HepG2 (cell line): ENCODE measurements around the gene DNAJA3. TPM values are rescaled to one million over a fixed set of nuclear protein-coding genes. Genes with fewer than 3 reads are reported as not detected.

Source experiments
- ESRRA ChIP-seq: sonication (generic); formaldehyde crosslinking; IDR thresholded peaks from 2 replicates; pipeline ENCODE4 v1.5.1; 2020; ENCODE audit warnings: mild to moderate bottlenecking, low read depth, missing genetic modification reagents
- MYPOP ChIP-seq: sonication (generic); formaldehyde crosslinking; IDR thresholded peaks from 2 replicates; pipeline ENCODE4 v1.8.1; 2023; ENCODE audit warnings: mild to moderate bottlenecking, moderate library complexity, missing genetic modification reagents
- REPIN1 ChIP-seq: sonication (generic); formaldehyde crosslinking; IDR thresholded peaks from 2 replicates; pipeline ENCODE4 v1.8.0; 2022; ENCODE audit warnings: missing genetic modification reagents, low read depth, mild to moderate bottlenecking, borderline replicate concordance
- TFAP4 ChIP-seq: sonication (generic); IDR thresholded peaks from 2 replicates; pipeline ENCODE4 v1.6.1; 2016; ENCODE audit warnings: low read depth, borderline replicate concordance
- ZBTB40 ChIP-seq, 2 experiments: fragments of 450-650 bp in 1 of 2; sonication (generic) in 1 of 2; formaldehyde crosslinking in 1 of 2; IDR thresholded peaks; 2 replicates each; pipeline versions ENCODE4 v1.6.1 to v1.8.0; 2016 to 2022; ENCODE audit warnings: antibody characterized with exemption in 1 of 2, mild to moderate bottlenecking in 1 of 2, missing genetic modification reagents in 1 of 2
- ZC3H13 ChIP-seq: sonication (generic); formaldehyde crosslinking; IDR thresholded peaks from 2 replicates; pipeline ENCODE4 v1.8.1; 2023; ENCODE audit warnings: mild to moderate bottlenecking, missing genetic modification reagents, moderate library complexity
- ZNF407 ChIP-seq: sonication (generic); formaldehyde crosslinking; IDR thresholded peaks from one replicate; pipeline ENCODE4 v1.5.1; 2020; ENCODE audit warnings: mild to moderate bottlenecking, missing genetic modification reagents; ENCODE audit errors: not compliant biosample characterization
- polyA plus RNA-seq, 8 experiments: library from polyadenylated mRNA; depleted of rRNA in 3 of 8; stranded (reverse) in 7 of 8; unstranded in 1 of 8; fragments of >200 nt; fragmentation: Illumina TruSeq in 4 of 8; extraction: Trizol in 4 of 8; gene quantifications; 2 replicates each; pipeline versions ENCODE4 v1.2.1 to v1.2.3, GENCODE V29; 2011 to 2016; ENCODE audit warnings: low read depth in 4 of 8, missing spikeins in 1 of 8, mixed read lengths in 1 of 8; ENCODE audit not compliant: insufficient read depth in 1 of 8
- total RNA-seq, 5 experiments: library from RNA; depleted of rRNA; stranded (reverse); fragments of >200 nt; fragmentation: Illumina TruSeq; extraction: Trizol; gene quantifications; 2 replicates each; pipeline ENCODE4 v1.2.3, GENCODE V29; 2016; ENCODE audit warnings: low read depth in 1 of 5

Gene DNAJA3
- total and polyA plus RNA-seq, 2 of the 13 experiments (the other 11 are each of a cell fraction or from before 2014, with no cell fraction given), result 77.0 to 83.3 TPM

- TF ChIP-seq ZNF407, result no peak
- TF ChIP-seq MYPOP, result peak; percentile 65
- TF ChIP-seq REPIN1 (CRISPR knock-in tag), result no peak
- no peak for TF ChIP-seq ESRRA (CRISPR knock-in tag)
- TF ChIP-seq ZBTB40 (IDR thresholded peaks at IDR 0.05), result no peak
- no peak for TF ChIP-seq ZBTB40 (CRISPR knock-in tag; IDR thresholded peaks at IDR 0.05)
- TF ChIP-seq TFAP4, result peak; percentile 73; the same call in 1 of the 2 replicates
- TF ChIP-seq ZC3H13 (CRISPR knock-in tag), result no peak
Observed at GRCh38 chr16:4416200-4417032, 9.3 kb upstream of the DNAJA3 start, which contains the start of gene CORO7 (continued).
